Tibial artery (tissue), 4 donors: ENCODE measurements around the gene CLIP1.
A peak's percentile ranks its signal among the peaks of the same experiment; 100 is the strongest.
"Not testable (repeated sequence)": the region's sequence is repeated elsewhere in the genome, so short reads cannot be mapped to it uniquely, and the experiment has no call there.

ENCODE experiments used
- DNase-seq, 2 donors: peaks; one replicate each; pipeline ENCODE4 v3.0.0-alpha.2; 2019
- H3K27ac ChIP-seq, 2 donors: fragments of 200-600 bp; sonication (generic) in 1 of 2; 1 replicate in 1 of 2; 2 replicates in 1 of 2; pipeline ENCODE4 v1.5.1; 2018 to 2019; ENCODE audit warnings: mild to moderate bottlenecking in 1 of 2
- H3K27me3 ChIP-seq, 2 donors: fragments of 200-600 bp; sonication (generic) in 1 of 2; one replicate each; pipeline versions ENCODE4 v1.5.1 to v1.6.0; 2016 to 2019
- H3K36me3 ChIP-seq, 3 donors: fragments of 200-600 bp; sonication (generic) in 2 of 3; one replicate each; pipeline ENCODE4 v1.5.1; 2016 to 2019; ENCODE audit warnings: mild to moderate bottlenecking in 2 of 3
- H3K4me1 ChIP-seq, 4 donors: fragments of 200-600 bp; sonication (generic) in 2 of 4; 1 replicate in 3 of 4; 2 replicates in 1 of 4; pipeline ENCODE4 v1.5.1; 2016 to 2019
- H3K4me3 ChIP-seq, 2 donors: fragments of 200-600 bp; sonication (generic) in 1 of 2; 1 replicate in 1 of 2; 2 replicates in 1 of 2; pipeline ENCODE4 v1.5.1; 2018 to 2019; ENCODE audit warnings: mild to moderate bottlenecking in 2 of 2
- H3K9me3 ChIP-seq, 3 donors: fragments of 200-600 bp; sonication (generic) in 1 of 3; one replicate each; pipeline ENCODE4 v1.5.1; 2016 to 2019
- intact Hi-C: fragments of 100-400 bp; cut with DNase I; formaldehyde crosslinking; loops from one replicate; pipeline ENCODE4 v1.15.0; 2023; ENCODE audit warnings: low total_unique reads
- TF ChIP-seq, protein P1 (sequence below), 2 experiments: fragments of 200-600 bp in 1 of 2; fragments of 450-650 bp in 1 of 2; IDR thresholded peaks; one replicate each; pipeline ENCODE4 v1.5.1; 2017 to 2019; ENCODE audit warnings: antibody characterized with exemption in 2 of 2, mild to moderate bottlenecking in 1 of 2, moderate library complexity in 1 of 2

CLIP1 gene

DNA sequence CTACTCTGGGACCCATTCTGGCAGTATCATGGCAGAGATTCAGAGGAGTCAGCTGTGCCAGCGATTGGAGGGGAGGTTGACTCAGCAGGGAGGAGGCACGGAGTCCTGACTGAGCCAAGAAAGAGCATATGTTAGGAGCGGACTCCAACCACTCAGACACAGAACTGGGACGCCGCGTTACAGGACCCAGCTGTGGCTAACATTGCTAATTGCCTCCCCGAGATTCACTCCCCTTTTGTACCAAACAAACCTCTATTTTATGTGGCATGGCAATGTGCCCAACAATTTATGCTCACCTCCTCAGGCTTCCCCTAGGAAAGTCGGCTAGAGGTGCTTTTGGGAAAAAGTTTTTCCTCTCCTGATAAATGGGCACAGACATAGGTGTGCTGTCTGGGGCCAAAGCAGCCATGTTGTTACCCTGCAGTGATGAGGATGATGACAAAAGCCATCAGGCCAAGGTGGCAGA lies 15.2 kb upstream of the CLIP1 start:
- peaks cover 0 to 9% (median 8%) of the 10 kb centered on the region in 4 donors for H3K4me1 ChIP-seq
- H3K27me3 ChIP-seq, result no peaks in the 10 kb centered on the region
- no peaks in the 10 kb centered on the region for H3K36me3 ChIP-seq
- no peak overlapping the region for H3K4me3 ChIP-seq
- TF ChIP-seq, protein P1, sequence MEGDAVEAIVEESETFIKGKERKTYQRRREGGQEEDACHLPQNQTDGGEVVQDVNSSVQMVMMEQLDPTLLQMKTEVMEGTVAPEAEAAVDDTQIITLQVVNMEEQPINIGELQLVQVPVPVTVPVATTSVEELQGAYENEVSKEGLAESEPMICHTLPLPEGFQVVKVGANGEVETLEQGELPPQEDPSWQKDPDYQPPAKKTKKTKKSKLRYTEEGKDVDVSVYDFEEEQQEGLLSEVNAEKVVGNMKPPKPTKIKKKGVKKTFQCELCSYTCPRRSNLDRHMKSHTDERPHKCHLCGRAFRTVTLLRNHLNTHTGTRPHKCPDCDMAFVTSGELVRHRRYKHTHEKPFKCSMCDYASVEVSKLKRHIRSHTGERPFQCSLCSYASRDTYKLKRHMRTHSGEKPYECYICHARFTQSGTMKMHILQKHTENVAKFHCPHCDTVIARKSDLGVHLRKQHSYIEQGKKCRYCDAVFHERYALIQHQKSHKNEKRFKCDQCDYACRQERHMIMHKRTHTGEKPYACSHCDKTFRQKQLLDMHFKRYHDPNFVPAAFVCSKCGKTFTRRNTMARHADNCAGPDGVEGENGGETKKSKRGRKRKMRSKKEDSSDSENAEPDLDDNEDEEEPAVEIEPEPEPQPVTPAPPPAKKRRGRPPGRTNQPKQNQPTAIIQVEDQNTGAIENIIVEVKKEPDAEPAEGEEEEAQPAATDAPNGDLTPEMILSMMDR (IDR thresholded peaks at IDR 0.05), result no peak
- no peaks in the 10 kb centered on the region for H3K9me3 ChIP-seq
- peak overlapping the region; percentile 28 to 55 for H3K27ac ChIP-seq
- peak; percentile 50 to 86 for DNase-seq
- intact Hi-C loops, result no loop called here

DNA sequence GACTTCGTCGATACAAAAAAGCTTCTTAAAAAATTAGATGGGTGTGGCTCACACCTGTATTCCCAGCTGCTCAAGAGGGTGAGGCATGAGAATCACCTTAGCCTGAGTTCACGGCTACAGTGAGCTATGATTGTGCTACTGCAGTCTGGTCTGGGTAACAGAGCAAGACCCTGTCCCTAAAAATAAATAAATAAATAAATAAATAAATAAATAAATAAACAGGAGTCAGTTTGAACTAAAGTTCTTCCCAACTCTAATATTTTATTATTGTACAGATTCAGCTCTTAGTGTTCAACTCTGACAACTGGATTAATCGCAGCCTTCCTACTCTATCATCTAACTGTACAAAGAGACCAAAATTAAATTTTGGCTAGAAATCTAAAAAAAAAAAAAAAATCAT lies 12.7 kb upstream of the CLIP1 start:
- DNase-seq, result no peak
- TF ChIP-seq, protein P1 (IDR thresholded peaks at IDR 0.05), result no peak
- no peaks in the 10 kb centered on the region for H3K9me3 ChIP-seq
- H3K4me1 ChIP-seq, result peaks cover 0 to 9% (median 8%) of the 10 kb centered on the region in 4 donors
- no peak overlapping the region for H3K27ac ChIP-seq
- no peak overlapping the region for H3K4me3 ChIP-seq
- no peaks in the 10 kb centered on the region for H3K27me3 ChIP-seq
- intact Hi-C loops, result no loop called here
- H3K36me3 ChIP-seq, result no peaks in the 10 kb centered on the region

DNA sequence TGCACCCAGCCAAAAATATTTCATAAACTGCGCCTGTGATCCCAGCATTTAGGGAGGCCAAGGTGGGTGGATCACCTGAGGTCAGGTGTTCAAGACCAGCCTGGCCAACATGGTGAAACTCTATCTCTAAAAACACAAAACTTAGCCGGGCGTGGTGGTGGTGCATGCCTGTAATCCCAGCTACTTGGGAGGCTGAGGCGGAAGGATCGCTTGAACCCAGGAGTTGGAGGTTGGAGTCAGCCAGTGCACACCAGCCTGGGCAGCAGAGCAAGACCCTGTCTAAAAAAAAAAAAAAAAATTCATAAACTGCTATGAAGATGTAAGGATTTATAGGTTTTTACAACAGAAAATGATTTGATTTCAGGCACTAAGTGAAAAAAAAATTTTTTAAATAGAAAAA lies 6.6 kb upstream of the CLIP1 start:
- H3K27me3 ChIP-seq, H3K9me3 ChIP-seq, H3K4me1 ChIP-seq, DNase-seq, intact Hi-C loops, H3K36me3 ChIP-seq, H3K27ac ChIP-seq, H3K4me3 ChIP-seq: not testable (repeated sequence)

DNA sequence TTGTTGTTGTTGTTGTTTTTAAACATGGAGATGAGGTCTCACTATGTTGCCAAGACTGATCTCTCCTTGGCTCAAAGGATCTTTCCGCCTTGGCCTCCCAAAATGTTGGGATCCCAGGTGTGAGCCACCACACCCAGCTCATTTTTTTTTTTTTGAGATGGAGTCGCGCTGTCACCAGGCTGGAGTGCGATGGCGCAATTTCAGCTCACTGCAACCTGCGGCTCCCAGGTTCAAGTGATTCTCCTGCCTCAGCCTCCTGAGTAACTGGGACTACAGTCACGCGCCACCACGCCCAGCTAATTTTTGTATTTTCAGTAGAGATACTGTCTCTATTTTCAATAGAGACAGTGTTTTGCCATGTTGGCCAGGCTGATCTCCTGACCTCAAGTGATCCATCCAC lies 4.9 kb upstream of the CLIP1 start:
- Histone ChIP-seq H3K36me3 (no peaks in the 10 kb centered on the region), H3K27ac (no peak overlapping the region), H3K4me1 (peaks cover 0 to 12% (median 8%) of the 10 kb centered on the region in 4 donors), H3K4me3 (no peak overlapping the region), H3K27me3 (no peaks in the 10 kb centered on the region), H3K9me3 (no peaks in the 10 kb centered on the region)
- intact Hi-C loops, result no loop called here
- DNase-seq, result no peak
- TF ChIP-seq, protein P1 (IDR thresholded peaks at IDR 0.05), result no peak

DNA sequence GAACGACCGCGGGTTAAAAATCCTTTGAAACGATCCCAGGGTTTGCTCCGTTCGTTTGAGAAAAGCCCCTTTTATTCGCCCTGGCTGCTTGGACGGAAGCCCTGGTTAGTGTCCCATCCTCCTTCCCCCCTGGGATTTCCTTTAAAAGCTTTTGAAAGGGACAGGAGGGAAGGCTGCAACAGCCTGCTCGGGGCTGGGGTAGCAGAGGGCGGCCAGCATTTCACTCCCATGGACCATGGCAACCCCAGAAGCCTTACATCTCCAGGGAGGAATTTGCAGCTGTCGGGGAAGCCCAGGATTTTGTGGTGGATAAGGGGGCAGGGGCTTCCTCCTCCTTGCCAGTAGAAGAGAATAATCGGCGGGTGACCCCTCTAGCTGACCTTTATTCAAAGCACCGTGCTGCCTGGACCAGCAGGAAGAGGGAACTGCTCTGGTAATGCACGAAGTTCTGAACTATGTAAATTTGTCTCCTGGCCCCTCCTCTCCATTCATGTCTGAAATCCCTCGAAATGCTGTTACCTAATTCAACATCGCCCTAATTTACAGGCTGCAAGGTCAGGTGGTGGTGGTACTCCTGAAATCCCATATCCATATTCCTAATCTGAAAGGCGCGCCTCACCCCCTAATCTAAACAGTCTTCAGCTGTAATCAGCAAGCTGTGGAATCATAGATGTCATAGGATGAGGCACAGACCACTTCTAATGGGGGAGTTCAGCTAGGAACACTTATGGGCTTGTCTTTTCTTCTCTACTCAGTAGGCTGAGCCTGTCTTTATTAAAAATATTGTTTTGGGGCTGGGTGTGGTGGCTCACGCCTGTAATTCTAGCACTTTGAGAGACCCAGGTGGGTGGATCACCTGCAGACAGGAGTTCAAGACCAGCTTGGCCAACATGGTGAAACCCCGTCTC lies 1.0 kb upstream of the CLIP1 start:
- Histone ChIP-seq H3K9me3 (no peaks in the 10 kb centered on the region), H3K27me3 (no peaks in the 10 kb centered on the region), H3K4me1 (peaks cover 0 to 36% (median 26%) of the 10 kb centered on the region in 4 donors), H3K27ac (peak overlapping the region; percentile 91 to 99), H3K4me3 (peak overlapping the region; percentile 82 to 99), H3K36me3 (no peaks in the 10 kb centered on the region)
- no peak for DNase-seq
- intact Hi-C loops, result loop anchor here (5.0 kb wide), 1 partner anchor 34 kb away; no protein-coding TSS in a partner anchor
- TF ChIP-seq, protein P1 (IDR thresholded peaks at IDR 0.05), result no peak

DNA sequence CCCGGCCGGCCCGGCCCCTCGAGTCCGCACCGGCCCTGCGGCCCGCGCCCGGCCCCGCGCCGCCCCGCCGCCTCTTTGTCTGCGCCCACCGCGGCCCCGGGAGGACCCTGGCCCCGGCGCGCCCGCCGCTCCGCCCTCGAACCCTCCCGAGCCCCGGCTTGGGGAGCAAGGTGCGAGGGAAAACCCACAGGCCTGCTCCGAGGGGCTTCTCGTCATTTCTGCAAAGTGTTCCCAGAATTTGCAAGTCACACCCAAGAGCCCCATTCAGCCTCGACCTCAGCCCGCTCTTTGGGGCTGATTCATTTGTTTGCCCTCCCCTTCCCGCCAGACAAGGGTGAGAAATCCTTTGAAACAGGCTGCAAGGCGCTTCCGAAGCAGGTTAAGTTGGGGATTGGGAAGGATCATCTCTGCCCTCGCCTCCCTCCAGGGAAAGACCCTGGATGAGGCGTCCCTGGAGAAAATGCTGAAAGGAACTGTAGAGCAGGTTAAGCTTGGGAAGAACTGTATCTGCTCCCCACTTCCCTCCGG lies 325 bp upstream of the CLIP1 start:
- no peaks in the 10 kb centered on the region for H3K9me3 ChIP-seq
- H3K4me3 ChIP-seq, result peak overlapping the region; percentile 82 to 99
- H3K4me1 ChIP-seq, result peaks cover 0 to 43% (median 30%) of the 10 kb centered on the region in 4 donors
- DNase-seq, result no peak
- TF ChIP-seq, protein P1 (IDR thresholded peaks at IDR 0.05), result no peak
- intact Hi-C loops, result loop anchor here (5.0 kb wide), 1 partner anchor 35 kb away; no protein-coding TSS in a partner anchor
- peak overlapping the region; percentile 91 to 99 for H3K27ac ChIP-seq
- no peaks in the 10 kb centered on the region for H3K36me3 ChIP-seq
- H3K27me3 ChIP-seq, result no peaks in the 10 kb centered on the region
